Ramos (cell line): ENCODE data around the gene HDAC4.

ENCODE experiments used
- in situ Hi-C: fragments of 300-500 bp; cut with MboI; formaldehyde crosslinking; loops from one replicate; pipeline ENCODE4 v1.14.3; 2022; ENCODE audit warnings: low sequenced_read_pairs; ENCODE audit not compliant: unreplicated experiment

The HDAC4 gene

GRCh38 chr2:239371726-239372686 is 28.8 kb downstream of the HDAC4 start:
- in situ Hi-C loops, result no loop called here

DNA sequence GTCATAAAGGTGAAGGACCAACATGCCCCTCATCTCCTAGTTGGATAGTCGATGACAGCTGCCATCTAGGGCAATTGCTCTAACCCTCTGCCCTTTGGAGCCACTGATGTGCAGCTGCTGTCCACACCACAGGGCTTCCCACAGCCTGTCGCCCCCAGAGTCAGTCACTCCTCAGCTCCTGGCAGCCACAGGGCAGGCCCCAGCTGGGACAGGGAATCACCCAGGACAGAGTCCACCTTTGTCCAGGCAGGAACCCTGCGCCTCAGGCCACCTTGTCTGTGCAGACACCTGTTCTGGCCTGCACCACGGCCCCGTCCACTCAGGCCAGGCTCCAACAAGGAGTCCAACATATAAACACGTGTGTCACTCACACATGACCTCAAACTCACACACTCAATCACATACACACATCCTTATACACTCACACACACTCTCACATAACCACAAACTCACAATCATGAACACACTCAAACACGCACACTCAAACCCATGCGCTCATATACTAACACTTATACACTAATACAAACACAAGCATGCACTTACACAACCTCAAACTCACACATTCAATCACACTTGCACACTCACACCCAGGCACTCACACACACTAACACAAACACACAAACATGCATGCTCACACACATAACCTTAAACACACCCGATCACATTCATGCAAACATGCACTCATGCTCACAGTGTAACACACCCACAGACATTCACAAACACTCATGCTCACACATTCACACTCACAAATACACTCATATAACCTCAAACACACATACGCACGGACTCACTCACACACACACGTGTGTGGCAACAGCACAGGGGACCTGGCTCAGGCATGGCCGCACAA is 29.7 kb downstream of the HDAC4 start:
- in situ Hi-C loops, result no loop called here

DNA sequence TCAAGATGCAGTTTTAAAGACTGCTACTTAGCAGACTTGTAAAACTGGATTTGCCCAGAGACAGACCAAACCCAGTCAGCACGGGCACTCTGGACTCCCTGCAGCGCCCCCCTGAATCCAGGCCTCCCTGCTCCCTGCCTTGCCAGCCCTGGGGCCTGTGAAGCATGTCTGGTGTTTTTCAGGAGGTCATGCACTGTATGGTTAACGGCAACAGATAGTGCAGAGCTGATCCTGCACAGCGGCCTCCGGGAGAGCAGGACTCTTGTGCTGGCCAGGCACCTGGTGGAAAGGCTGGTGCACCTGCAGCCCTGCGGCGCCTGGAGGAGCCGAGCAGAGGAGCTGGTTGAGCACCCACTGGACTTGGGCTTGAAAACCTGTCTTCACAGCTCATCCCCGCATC is 30.4 kb downstream of the HDAC4 start:
- in situ Hi-C loops, result no loop called here

GRCh38 chr2:239369631-239370161 is 31.1 kb downstream of the HDAC4 start:
- in situ Hi-C loops, result no loop called here

DNA sequence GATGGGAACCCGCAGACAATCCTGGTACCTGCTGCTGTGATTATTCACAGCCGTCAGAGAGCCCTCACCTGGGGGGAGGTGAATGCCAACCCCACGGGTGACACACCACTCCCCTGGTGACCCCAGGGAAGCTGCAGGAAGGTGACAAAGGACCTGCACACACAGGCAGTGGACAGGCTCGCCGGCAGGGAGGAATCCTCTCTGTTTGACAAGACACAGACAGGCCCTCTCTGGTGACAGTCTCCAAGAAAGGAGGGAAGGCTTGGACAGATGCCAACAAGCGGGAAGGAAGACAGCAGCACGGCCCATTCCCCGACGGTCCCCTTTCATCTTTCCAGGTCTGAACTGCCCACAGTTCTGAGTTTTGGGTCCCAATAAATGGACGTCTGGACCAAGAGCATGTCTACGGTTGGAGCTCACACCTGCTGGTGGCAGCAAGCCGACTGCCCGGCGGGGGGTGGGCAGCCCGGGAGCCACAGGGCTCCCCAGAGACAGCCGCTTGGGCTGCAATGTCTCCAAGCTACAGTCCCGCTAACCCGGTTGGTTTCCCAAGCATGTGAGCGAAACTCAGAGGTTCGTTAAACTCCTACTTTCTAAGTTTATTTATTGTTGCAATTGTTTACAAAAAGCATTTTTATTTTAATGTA is 31.8 kb downstream of the HDAC4 start:
- in situ Hi-C loops, result no loop called here

DNA sequence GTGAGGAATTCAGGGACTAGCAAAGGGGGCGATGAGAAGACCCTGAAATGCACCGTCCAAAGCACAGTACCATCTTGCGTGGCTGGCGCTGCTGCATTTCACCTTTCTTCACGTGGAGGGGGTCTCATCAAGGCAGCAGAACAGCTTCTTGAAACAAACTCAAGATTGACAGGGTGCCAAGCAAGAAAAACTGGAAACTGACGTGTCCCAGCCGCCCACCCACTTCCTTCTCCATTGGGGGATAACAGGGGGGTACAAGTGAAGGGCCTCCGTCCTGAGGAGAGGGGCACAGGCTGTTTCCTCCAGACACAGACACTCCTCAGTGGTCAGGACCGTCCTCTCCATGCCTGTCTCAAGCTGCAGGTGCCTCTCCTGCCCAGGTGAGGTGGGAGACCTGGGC is 32.5 kb downstream of the HDAC4 start:
- in situ Hi-C loops, result no loop called here

GRCh38 chr2:239366740-239367139 is 34.1 kb downstream of the HDAC4 start:
- in situ Hi-C loops, result no loop called here

GRCh38 chr2:239365782-239366435 is 34.9 kb downstream of the HDAC4 start:
- in situ Hi-C loops, result no loop called here

- in situ Hi-C loops, result no loop called here
Measured at GRCh38 chr2:239365071-239365781, 35.6 kb downstream of the HDAC4 start.

DNA sequence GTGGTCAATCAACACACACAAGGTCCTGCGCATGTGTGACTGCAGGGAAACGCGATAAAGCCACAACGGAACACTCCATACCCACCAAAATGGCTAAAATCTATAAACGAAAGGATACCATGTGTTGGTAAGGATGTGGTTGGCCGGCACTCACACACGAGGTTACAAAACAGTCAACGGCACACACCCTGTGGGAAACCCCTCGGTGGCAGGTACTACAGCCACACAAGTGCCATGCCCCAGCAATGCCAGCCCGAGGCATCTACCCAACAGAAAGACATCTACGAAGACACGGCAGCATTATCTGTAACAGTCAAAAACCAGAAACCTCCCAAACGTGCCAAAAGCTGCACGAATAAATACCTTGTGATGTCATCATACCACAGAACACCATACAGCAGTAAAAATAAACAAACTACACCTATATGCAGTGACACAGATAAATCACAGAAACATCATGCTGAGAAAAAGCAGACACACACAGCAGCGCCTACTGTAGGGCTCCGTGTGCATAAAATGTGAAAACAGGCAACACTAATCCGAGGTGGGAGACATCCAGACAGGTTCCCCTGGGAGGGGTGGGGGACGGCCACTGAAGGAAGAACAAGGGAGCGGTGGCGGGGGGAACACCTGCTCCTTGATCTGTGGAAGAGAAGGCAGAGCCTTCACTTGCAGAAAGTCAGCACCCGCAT is 36.7 kb downstream of the HDAC4 start:
- in situ Hi-C loops, result no loop called here

DNA sequence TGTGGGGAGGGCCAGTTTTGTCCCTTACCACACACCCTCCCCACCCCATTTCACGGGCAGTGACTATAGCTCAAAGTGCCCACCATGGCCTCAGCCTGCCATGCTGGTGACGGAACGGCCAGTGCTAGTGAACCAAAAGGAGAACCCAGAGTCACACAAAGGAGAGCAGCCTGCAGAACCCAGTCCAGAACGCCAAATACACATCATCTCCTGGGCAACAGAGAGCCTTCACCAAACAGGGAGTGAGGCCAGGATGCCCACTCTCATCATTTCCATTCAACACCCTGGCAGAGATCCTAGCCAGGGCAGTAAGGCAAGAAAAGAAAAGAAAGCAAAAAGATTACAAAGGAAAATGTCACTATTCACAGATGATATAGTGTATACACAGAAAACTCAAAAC is 38.3 kb downstream of the HDAC4 start:
- in situ Hi-C loops, result no loop called here

- in situ Hi-C loops, result no loop called here
Measured at GRCh38 chr2:239361311-239361642, 39.5 kb downstream of the HDAC4 start.

- in situ Hi-C loops, result no loop called here
Measured at GRCh38 chr2:239360421-239361310, 40.2 kb downstream of the HDAC4 start.

GRCh38 chr2:239360008-239360407 is 40.8 kb downstream of the HDAC4 start:
- in situ Hi-C loops, result no loop called here

GRCh38 chr2:239359196-239359912 is 41.5 kb downstream of the HDAC4 start:
- in situ Hi-C loops, result no loop called here

DNA sequence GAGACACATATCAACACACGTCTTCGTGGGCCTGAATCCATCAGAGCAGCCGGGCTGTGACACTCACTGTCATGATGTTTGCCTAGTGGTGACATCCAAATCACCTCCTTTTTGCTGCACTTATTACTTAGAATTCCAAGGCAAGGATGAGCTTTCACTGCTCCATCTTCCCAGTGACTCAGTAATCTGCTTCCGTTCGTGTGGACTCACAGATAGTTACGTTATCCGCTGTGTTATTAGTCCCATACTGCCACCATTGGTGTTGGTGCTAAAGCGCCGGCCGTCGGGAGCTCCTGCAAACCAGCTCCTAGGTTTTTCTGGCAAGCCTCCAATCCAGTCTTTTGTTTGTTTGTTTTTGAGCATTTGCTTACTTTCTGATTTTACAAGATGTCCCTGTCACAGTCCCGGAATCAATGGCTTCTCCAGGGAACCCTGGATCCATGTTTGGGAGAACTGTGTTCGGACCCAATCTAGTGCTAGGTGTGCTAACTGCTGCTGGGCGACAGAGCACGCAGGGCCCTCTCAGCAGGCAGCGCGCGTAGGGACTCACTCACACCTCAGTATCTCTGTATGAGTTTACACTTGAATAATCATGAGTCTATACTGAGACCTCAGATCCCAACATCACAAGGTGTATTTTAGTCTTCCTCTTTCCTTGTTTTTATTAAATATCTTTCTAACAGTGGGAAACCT is 42.6 kb downstream of the HDAC4 start:
- in situ Hi-C loops, result no loop called here

GRCh38 chr2:239355724-239356123 is 45.1 kb downstream of the HDAC4 start:
- in situ Hi-C loops, result no loop called here
